ENCODE results near the gene TUBB2B.
"Not testable (repeated sequence)": the region's sequence is repeated elsewhere in the genome, so short reads cannot be mapped to it uniquely, and the experiment has no call there.

Gene TUBB2B

DNA sequence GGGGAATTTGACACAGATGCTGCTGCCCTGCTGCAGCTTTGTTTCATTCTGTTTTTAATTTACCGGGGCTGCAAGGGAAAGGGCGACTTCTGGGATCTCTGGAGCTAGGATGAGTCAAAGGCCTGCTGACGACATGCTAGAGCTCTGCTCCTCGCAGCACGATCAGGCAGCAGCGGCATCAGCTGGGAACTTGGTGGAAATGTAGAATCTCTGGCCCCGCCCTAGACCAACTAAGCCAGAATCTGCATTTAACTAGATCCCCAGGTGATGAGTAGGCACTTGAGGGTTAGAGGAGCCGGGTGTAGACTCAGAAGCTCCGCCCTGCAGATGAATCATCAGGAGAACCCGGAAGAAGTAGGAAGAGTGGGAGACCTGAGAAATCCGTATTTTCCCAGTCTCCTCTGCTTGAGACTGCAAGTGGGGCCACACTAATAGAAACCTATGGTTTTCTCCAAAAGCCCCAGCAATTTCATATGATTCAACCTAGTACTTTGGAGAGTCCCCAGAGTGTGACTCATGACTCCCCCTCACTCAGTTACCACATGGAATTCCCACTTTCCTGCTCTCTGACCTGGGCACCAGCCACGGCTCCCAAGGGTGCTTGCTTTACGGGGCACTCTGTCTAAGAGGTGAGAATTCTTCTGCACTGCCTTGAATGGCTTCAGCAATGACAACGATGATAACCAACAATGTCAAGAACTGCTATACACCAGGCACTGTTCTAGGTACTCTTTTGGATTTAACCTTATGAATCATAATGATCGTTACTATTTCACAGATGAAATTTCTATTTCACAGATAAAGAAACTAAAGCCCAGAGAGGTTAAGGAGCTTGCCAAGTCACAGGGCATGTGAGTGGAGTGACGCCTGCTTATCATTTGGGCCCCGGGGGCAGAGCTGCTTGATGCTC is 18.1 kb downstream of the TUBB2B start:
- DNase-seq = peak in 1 of 2 donors; percentile 21

DNA sequence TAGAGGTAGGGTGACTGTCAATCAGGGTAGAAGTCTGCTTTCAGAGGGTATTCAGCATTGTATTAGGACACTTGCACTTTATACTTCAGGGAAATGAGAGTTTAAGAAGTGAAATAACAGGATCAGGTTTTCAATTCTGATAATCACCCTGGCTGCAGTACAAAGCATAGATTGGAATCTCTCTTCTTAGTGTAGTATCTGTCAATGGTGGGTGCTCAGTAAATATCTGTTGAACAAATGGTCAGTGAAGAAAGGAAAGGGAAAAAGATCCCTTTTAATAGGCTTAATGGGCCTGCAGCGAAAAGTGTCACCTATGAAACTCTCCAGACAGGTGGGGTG is 18.7 kb downstream of the TUBB2B start:
- DNase-seq = no peak

DNA sequence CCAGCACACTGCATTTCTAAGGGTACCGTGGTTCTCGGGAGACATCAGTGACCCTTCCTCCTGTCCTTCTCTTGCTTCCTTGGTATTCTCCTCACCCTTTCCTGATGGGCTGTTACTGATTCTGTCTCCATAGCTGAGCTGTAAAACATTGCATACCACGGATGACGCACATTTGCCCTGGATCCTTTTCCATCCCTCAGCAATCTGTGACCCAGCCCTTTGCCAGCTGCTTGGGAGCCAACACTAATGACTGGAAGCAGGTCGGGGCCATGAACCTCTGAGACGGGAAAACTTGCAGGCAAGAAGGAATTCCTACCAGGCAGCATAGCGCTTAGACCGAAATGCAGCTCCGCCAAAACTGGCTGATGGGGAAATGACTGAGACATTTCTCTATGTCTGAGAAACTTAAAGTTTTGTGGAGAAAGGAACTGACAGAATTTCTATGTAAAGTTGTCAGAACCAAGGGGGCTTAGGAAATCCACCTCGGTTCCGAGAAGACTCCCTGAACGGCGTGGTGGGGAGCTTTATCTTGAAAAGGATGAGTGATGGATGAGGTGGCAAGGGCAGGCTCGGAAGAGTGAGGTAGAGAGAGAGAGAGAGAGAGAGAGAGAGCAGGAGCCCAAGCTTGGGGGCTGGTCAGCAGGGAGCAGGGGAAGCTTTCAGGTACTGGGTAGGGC is 19.2 kb downstream of the TUBB2B start:
- DNase-seq = no peak

DNA sequence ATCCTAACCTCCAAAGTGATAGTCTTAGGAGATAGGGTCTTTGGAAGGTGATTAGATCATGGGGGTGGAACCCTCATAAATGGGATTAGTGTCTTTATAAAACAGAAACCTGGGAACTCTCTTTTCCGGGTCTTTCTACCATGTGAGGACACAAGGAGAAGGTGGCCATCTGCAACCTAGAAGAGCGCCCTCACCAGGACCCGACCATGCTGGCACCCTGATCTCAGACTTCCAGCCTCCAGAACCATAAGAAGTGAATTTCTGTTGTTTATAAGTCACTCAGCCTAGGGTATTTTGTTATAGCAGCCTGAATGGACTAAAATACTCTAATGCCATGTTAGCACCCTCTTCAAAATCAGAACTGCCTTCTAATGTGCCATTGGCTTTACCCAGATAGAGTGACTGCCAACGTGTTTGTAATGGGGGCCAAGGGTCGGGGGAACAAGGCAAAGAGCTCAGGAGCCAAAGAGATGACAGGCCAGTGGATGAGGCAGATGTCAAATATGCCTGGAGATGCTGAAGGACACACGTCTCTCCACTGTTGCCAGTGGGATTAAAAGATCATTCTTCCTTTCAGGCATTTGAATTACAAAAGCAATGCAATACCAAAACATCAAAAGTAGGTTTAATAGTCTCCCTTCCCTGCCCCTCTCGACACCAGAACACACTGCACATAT is 21.0 kb downstream of the TUBB2B start:
- DNase-seq = no peak

DNA sequence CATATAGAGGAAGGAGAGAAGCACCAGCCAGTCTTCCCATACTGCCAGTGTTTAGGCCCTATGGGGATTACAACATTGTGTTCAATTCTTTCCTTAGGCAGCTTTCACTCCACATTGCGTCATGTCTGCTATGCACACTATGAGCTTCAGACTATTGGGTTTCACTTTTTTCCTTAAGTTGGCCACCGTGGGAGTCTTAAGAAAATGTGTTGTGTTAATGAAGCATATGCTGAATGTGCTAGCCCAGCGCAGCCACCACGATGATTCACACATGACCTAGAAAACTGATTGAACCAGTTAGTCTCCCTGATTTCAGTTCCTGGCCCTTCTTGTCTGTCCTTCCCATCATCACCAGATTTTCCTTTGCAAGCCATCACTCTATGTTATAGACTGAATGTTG is 21.5 kb downstream of the TUBB2B start:
- DNase-seq = no peak

DNA sequence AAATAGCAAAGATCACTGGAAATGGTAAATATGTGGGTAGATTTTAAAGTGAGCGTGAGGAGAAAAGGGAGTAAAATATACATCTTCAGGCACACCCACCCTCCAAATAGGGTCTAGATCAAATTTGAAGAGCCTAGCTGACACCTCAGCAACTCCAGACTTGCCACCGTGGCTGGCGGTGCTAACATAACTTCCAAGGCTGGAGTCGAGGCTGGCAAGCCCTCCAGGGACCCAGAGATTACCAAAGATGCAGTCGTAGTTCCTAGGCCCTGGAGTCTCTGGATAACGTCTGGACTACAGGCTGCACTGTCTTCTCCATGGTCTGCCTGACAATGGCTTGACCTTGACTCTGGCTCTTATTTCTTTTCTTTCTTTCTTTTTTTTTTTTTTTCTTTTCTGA is 22.5 kb downstream of the TUBB2B start:
- no peak for DNase-seq

DNA sequence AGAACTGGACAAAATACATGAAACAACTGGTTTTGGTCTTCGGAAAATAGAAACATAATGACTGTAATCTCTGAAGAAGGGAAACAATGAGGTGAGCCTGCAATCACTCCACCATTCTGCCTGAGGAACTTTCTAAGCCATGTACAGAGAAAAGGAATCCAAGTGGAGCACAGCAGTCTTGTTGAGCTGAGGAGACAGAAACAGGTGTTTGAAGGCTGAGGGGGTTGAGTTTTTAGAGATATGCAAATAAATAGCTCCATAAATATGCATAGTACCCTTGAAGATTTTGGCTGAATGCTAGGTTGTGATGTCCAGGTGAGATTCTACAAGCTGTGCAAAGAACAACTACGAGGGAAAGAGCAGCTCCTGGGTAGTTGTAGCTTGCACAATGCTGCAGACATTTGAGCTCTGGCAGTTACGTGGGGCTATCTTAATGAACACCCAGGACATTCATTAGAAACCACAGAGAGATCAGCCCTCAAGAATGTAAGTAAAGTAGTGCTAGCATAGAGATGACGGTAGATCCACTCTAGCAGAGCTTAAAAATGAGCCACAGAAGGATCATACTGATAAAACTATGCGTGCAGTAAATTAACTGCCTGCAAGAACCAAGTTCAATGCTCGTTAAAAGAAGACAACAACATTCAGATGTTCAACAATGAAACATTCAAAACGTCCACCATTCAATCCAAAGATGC is 24.3 kb downstream of the TUBB2B start:
- DNase-seq = no peak

DNA sequence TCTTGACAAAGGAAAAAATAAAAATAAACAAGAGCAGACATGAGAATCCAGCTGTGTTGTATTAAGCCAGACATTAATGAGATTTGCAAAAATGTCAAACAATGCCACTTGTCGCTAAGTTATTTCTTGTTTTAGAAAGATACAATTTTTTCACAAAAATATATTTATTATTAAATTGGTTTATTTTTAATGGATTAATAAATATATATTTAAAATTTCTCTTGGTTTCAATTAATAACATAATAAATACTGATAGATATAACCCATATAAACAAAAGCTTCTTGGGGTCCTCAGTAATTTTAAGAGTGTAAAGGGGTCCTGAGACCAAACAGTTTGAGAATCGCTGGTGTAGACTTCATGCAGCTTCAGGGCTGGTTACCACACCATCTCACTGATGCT is 26.1 kb downstream of the TUBB2B start:
- no peak for DNase-seq

DNA sequence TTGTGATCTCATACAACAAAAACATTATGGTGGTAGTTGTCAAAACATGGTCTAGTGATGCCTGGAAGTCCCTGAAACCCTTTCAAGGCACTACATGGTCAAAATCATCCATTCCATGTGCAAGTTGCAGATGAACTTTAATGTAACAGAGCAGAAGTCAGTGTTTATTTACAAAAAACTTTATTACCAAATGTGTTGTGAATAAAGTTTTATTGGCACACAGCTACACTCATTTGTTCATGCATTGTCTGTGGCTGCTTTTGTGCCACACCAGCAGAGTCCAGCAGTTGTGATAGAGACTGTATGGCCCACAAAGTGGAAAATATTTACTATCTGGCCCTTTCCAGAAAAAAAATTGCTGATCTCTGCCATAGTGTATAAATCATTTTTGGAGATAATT is 26.8 kb downstream of the TUBB2B start:
- DNase-seq = no peak

DNA sequence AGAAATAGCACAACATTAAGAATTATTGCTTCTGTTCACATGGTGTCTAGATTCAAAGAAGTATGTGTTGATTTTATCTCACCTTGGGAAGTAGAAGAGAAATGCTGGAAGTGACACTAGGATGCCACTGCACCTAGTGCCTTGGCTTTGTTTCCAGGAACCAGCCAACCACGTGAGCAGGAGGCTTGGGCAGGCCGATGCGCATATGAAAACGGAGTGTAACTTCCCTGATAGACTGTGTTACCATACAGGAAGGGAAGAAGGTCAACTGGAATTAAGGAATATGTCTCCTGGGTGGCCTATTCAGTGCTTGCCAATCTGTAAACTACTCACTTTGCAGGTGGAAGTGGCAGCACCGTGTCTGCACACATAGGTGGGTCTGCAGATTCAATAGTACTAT is 28.1 kb downstream of the TUBB2B start:
- DNase-seq = no peak

DNA sequence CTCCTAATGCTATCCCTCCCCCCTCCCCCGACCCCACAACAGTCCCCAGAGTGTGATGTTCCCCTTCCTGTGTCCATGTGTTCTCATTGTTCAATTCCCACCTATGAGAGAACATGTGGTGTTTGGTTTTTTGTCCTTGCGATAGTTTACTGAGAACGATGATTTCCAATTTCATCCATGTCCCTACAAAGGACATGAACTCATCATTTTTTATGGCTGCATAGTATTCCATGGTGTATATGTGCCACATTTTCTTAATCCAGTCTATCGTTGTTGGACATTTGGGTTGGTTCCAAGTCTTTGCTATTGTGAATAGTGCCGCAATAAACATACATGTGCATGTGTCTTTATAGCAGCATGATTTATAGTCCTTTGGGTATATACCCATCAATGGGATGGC is 29.7 kb downstream of the TUBB2B start:
- DNase-seq = not testable (repeated sequence)

DNA sequence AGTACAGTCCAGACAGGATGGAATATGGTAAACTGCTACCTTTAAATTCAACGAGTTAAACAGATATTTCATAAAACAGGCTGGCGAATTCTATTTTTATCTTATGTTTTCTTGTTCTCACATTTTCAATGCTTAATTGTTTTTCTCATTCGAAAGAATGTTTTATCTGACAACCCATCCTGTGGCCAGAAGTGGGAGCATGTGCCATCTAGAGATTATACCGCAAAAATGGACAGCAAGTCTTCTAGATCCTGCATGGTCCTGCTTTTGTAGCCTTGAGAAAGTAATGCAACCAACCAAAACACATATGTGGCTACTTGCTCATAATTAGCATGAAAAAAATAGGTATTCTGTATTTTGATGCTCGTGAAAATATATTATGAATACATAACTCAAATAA is 30.7 kb downstream of the TUBB2B start:
- DNase-seq = no peak

DNA sequence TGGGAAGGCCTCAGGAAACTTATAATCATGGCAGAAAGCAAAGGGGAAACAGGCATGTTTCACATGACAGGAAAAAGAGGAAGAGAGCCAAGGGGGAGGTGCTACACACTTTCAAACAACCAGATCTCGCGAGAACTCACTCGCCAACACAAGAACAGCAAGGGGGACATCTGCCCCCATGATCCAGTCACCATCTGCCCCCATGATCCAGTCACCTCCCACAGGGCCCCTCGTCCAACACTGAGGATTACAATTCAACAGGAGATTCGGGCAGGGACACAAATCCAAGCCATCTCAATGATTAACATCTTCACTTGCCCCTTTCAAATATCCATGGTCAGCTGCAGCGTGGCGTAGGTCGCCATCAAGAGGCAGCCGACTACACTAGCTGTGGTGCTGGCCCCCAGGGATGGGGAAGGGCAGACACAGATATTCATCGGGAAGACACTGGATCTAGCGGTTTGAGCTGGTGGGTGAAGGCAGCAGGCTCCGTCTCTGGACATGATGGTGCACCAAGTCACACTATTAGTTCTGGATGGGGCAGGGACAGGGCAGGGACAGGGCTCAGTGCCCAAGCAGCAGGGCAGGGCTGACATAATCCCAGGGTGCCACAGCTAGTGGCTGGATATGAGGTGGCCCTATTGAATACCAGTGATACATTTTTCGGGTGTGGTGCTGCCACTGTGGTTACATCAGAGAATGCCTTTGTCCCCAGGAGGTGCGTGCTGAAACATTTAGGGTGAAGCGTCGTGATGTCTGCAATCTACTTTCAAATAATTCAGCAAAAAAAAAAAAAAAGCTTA is 31.6 kb downstream of the TUBB2B start:
- DNase-seq = no peak

DNA sequence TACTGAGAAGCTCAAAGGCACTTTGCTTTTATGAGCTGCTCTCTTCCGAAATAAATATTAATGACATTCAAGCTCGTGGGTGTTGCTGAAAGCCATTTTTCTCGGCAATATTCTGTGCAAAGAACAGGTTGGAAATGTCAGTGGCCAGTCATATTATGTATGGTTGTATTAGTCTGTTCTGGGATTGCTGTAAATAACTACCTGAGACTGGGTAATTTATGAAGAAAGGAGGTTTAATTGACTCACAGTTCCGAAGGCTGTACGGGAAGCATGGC is 32.1 kb downstream of the TUBB2B start:
- no peak for DNase-seq

DNA sequence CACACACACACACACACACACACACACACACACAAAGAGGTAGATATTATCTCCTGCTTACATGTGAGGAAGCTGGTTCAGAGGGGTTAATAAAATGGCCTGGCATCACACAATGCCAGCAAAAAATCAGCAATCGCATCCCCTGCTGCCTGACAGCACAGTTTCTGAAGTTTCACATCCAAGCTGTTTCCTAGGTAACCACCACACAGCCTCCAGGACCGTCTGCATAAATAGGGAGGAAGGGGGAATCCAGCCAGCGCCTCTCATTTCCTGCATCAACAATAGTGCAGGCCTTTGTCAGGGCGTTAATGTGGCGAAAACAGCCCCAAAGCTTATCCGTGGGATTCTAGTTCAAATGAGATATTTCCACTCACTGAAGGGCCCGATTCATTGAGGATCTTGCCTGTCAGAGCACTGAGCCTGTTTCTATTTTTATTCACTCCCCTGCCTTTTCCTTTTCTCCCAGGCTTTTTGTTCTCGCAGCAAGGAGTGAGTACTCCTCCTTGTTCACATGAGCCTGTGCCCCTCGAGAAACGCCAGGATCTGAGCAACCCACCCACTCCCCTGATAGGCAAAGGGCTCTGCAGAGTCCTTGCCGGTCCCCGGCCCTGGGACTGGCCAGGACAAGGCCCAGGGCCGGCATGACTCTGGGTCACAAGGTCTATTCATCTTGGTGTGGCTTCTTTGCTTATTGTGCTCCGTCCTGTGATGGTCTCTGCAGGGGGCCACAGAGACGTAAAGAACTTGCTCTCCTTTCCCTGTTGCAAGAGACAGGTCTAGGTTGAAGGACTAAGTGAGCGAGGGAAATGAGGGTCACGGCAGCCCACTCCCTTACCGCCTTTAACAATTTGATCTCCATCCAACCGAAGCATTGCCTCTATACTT is 32.7 kb downstream of the TUBB2B start:
- DNase-seq = no peak

DNA sequence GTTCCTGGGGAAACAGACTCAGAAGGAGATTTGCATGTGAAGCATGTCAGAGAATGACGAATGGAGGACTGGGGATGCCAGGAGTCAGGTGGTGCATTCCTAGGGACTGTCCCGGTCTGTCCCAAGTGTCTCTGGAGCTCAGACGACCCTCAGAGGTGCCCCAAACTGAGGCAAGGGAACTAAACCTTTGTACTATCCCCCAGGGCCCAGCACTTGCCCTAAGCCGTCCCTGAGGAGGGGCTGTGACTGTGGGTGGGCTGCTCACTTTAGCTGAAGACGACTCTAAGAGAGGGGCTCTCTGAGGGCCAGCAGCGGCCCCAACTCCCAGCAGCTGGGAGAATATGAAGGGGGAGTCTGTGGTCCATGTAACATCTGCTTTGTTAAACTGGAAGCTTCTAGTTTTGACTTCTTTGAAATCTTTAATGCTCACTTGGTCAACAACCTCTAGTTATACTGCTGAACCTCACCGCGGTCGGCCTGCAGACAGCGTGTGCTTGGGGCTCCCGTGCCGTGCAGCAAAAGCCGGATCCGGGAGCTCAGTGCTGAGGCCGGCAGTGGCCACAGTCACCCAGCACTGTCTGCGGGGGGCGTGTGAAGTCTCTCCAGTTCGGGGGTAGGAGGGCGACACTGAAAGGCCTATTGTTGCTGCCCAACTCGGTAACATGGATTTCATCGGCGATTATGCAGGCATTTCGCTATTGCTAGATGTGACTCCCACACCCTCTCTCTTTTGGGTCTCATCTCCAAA is 34.2 kb downstream of the TUBB2B start:
- no peak for DNase-seq

DNA sequence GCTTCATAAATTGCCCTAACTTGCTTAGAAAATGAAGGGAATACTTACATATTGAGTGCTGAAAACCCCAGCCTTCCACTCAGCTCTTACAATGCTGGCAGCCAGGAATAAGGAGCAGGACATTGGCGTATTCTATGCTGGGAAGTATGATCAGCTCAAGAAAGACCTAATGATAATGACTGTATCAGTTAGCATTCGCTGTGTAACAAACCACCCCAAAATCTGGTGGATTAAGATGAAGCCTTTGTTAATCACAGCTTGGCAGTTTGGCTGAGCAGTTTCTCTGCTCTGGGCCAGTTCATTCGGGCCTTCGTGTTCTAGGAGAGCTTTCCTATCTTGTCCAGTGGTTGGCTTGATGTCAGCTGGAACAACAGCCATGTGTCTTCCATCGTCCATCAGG is 36.7 kb downstream of the TUBB2B start:
- no peak for DNase-seq

DNA sequence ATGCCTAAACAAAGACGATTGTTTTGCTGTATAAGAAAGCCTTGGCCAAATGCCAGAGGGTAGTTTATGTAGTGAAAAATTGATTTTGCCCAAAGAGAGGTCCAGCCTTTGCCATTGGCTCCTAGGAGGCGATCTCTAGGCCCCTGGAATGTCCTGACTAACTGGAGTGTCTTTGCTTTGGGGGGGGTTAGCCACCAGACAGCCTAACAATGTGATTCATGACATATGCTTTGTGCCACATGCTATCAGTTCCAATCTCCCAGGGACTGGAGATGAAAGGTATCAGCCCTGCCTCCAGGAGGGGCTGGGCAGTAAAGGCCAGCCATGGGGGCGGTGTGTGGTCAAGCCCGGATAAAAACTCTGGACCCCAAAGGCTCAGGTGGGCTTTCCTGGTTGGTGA is 37.4 kb downstream of the TUBB2B start:
- no peak for DNase-seq

DNA sequence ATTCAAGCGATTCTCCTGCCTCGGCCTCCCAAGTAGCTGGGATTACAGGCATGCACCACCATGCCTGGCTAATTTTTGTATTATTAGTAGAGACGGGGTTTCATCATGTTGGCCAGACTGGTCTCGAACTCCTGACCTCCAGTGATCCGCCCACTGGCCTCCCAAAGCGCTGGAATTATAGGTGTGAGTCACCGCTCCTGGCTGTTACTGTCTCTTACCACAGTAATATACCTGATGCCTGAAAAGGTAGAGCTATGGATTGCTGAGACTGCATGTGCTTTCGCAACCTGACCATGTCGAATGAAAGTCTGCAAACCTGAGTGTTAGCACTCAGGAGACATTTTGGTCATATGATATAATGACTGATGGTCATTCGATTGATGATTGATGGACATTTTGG is 38.3 kb downstream of the TUBB2B start:
- not testable (repeated sequence) for DNase-seq

DNA sequence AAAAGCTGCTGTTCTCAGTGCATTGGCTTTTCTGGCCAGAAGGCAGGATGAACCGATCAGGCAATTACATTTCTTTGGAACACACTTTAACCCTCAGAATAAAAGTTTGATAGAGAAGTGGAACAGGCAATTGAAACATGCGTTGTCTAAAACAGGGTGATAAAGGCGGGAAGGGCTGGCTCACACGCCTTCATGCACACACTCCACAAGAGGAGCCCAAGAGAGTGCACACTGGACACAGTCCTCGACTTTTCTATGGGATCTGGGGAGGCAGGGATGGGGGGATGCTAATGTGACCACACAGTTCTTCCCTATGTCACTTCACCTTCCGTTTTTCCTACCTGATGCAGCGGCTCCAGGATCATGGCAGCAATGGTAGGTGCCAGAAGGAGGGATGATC is 39.2 kb downstream of the TUBB2B start:
- no peak for DNase-seq

DNA sequence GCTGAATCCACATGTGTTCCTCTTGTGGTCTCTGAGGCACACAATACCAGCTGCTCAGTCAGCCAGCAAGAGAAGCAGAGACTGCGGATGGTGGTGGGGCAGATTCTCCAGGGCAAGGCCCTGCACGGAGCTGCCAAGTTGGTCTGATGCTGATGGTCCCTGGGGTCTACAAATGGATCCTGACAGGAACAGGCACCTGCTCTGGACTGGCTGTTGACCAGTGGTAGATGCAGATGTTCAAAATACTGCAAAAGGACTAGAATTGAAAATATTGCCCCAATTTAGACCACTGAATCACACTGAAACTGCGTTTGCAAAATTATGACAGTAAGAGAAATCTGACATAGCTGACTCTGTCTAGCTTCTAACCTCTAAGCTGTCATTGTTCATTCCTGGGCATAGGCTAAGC is 40.5 kb downstream of the TUBB2B start:
- DNase-seq = no peak

Data from CD4-positive, alpha-beta T cell treated with Interleukin-1 beta for 1 hour (primary cell).